ENCODE data around the gene GRIP1.

GRIP1 gene

GRCh38 chr12:66676241-66676640 is 2.6 kb downstream of the GRIP1 start:
- TF ChIP-seq REST (IDR thresholded peaks at IDR 0.05; ENCODE audit: insufficient replicate concordance, low read depth): no peak
- TF ChIP-seq POLR2AphosphoS5 (IDR thresholded peaks at IDR 0.05; ENCODE audit: low read depth): no peak
- no peak for TF ChIP-seq SPI1 (IDR thresholded peaks at IDR 0.05; ENCODE audit: borderline replicate concordance, low read depth)
- no peak for TF ChIP-seq GABPA (IDR thresholded peaks at IDR 0.05; ENCODE audit: low read depth)
- no peak for TF ChIP-seq CTCF (IDR thresholded peaks at IDR 0.05; ENCODE audit: insufficient read depth, low read length)
- no peak for DNase-seq (ENCODE audit: low read depth in 1 of 2, low spot score in 1 of 2)
- Histone ChIP-seq H3K27me3 (ENCODE audit: insufficient read depth, poor library complexity, severe bottlenecking) (peaks cover 3% of the 10 kb centered on the region), H3K27ac (replicated peaks) (no peak overlapping the region), H3K4me3 (replicated peaks; ENCODE audit: insufficient read depth, low read length) (no peak overlapping the region)

GRCh38 chr12:66674495-66675122 is 4.3 kb downstream of the GRIP1 start:
- no peak overlapping the region for H3K4me3 ChIP-seq (replicated peaks; ENCODE audit: insufficient read depth, low read length)
- no peak for TF ChIP-seq POLR2AphosphoS5 (IDR thresholded peaks at IDR 0.05; ENCODE audit: low read depth)
- TF ChIP-seq SPI1 (IDR thresholded peaks at IDR 0.05; ENCODE audit: borderline replicate concordance, low read depth): no peak
- no peak for TF ChIP-seq CTCF (IDR thresholded peaks at IDR 0.05; ENCODE audit: insufficient read depth, low read length)
- no peak for TF ChIP-seq REST (IDR thresholded peaks at IDR 0.05; ENCODE audit: insufficient replicate concordance, low read depth)
- TF ChIP-seq GABPA (IDR thresholded peaks at IDR 0.05; ENCODE audit: low read depth): no peak
- H3K27ac ChIP-seq (replicated peaks): no peak overlapping the region
- peaks cover 2% of the 10 kb centered on the region for H3K27me3 ChIP-seq (ENCODE audit: insufficient read depth, poor library complexity, severe bottlenecking)
- no peak for DNase-seq (ENCODE audit: low read depth in 1 of 2, low spot score in 1 of 2)

GRCh38 chr12:66669541-66669940 is 9.3 kb downstream of the GRIP1 start:
- H3K4me3 ChIP-seq (replicated peaks; ENCODE audit: insufficient read depth, low read length): no peak overlapping the region
- TF ChIP-seq CTCF (IDR thresholded peaks at IDR 0.05; ENCODE audit: insufficient read depth, low read length): no peak
- TF ChIP-seq GABPA (IDR thresholded peaks at IDR 0.05; ENCODE audit: low read depth): no peak
- TF ChIP-seq POLR2AphosphoS5 (IDR thresholded peaks at IDR 0.05; ENCODE audit: low read depth): no peak
- TF ChIP-seq REST (IDR thresholded peaks at IDR 0.05; ENCODE audit: insufficient replicate concordance, low read depth): no peak
- no peak for TF ChIP-seq SPI1 (IDR thresholded peaks at IDR 0.05; ENCODE audit: borderline replicate concordance, low read depth)
- DNase-seq (ENCODE audit: low read depth in 1 of 2, low spot score in 1 of 2): no peak
- H3K27me3 ChIP-seq (ENCODE audit: insufficient read depth, poor library complexity, severe bottlenecking): peaks cover 5% of the 10 kb centered on the region
- no peak overlapping the region for H3K27ac ChIP-seq (replicated peaks)
